Measurements from ENCODE around the gene SUCLG2.

DNA sequence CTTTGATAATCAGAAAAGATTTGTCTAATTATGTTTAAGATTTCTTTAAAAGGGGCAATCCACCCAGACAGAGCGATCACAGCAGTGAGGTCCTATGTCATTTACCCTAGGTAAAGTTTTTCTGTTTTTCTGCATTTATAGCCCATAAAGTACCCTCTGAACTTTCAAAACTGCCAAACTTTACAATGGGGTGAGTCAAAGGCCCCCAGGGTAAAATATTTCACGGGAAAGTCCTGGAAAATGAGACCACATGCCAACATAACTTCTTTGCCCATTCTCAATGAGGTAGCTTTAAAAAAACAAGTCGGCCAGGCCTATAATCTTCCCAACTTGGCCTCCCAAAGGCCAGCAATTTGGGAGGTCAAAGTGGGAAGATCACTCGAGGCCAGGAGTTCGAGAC, 53.0 kb downstream of the SUCLG2 start:
- TF ChIP-seq, protein P1, sequence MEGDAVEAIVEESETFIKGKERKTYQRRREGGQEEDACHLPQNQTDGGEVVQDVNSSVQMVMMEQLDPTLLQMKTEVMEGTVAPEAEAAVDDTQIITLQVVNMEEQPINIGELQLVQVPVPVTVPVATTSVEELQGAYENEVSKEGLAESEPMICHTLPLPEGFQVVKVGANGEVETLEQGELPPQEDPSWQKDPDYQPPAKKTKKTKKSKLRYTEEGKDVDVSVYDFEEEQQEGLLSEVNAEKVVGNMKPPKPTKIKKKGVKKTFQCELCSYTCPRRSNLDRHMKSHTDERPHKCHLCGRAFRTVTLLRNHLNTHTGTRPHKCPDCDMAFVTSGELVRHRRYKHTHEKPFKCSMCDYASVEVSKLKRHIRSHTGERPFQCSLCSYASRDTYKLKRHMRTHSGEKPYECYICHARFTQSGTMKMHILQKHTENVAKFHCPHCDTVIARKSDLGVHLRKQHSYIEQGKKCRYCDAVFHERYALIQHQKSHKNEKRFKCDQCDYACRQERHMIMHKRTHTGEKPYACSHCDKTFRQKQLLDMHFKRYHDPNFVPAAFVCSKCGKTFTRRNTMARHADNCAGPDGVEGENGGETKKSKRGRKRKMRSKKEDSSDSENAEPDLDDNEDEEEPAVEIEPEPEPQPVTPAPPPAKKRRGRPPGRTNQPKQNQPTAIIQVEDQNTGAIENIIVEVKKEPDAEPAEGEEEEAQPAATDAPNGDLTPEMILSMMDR (IDR thresholded peaks at IDR 0.05): no peak
- TF ChIP-seq POLR2A (IDR thresholded peaks at IDR 0.05): no peak

Measured in body of pancreas (tissue), 4 donors.